Spleen (tissue), 11 donors: ENCODE results near the gene FOXA3. TPM values are rescaled to one million over a fixed set of nuclear protein-coding genes. Genes with fewer than 3 reads are reported as not detected.

Source experiments
- DNase-seq: peaks from one replicate; pipeline ENCODE4 v3.0.0-alpha.2; 2020
- H3K27ac ChIP-seq, 8 donors: fragments of 200-600 bp; sonication (generic) in 7 of 8; 1 replicate in 4 of 8; 2 replicates in 4 of 8; pipeline versions ENCODE4 v1.5.0 to v1.8.0; 2016 to 2021; ENCODE audit warnings: inconsistent platforms in 4 of 8, mild to moderate bottlenecking in 4 of 8, moderate library complexity in 1 of 8
- H3K27me3 ChIP-seq, 7 donors: fragments of 200-600 bp; sonication (generic) in 6 of 7; replicated peaks in 1 of 7; 1 replicate in 4 of 7; 2 replicates in 3 of 7; pipeline versions ENCODE4 v1.5.0 to v1.8.0; 2016 to 2021; ENCODE audit warnings: inconsistent platforms in 3 of 7, mild to moderate bottlenecking in 1 of 7
- H3K36me3 ChIP-seq, 6 donors: fragments of 200-600 bp; sonication (generic) in 5 of 6; 1 replicate in 4 of 6; 2 replicates in 2 of 6; pipeline versions ENCODE4 v1.5.0 to v1.8.0; 2016 to 2021; ENCODE audit warnings: inconsistent platforms in 2 of 6
- H3K4me1 ChIP-seq, 6 donors: fragments of 200-600 bp; sonication (generic) in 5 of 6; 1 replicate in 3 of 6; 2 replicates in 3 of 6; pipeline versions ENCODE4 v1.5.0 to v1.8.0; 2016 to 2021; ENCODE audit warnings: inconsistent platforms in 3 of 6
- H3K4me3 ChIP-seq, 8 donors: fragments of 200-600 bp; sonication (generic) in 7 of 8; 1 replicate in 4 of 8; 2 replicates in 4 of 8; pipeline versions ENCODE4 v1.5.0 to v1.8.0; 2016 to 2021; ENCODE audit warnings: inconsistent platforms in 4 of 8, mild to moderate bottlenecking in 4 of 8, moderate library complexity in 2 of 8
- H3K9me3 ChIP-seq, 8 donors: fragments of 200-600 bp; sonication (generic) in 7 of 8; 1 replicate in 4 of 8; 2 replicates in 4 of 8; pipeline versions ENCODE4 v1.5.0 to v1.8.0; 2016 to 2021; ENCODE audit warnings: inconsistent platforms in 4 of 8
- CTCF ChIP-seq, 11 experiments: fragments of 200-600 bp in 7 of 11; fragments of 450-650 bp in 4 of 11; sonication (generic) in 4 of 11; IDR thresholded peaks in 8 of 11; conservative IDR thresholded peaks in 3 of 11; 1 replicate in 7 of 11; 2 replicates in 4 of 11; pipeline versions ENCODE4 v1.4.0 to v1.8.0; 2016 to 2021; ENCODE audit warnings: antibody characterized with exemption in 11 of 11, inconsistent platforms in 4 of 11, mild to moderate bottlenecking in 1 of 11
- POLR2A ChIP-seq, 3 donors: fragments of 450-650 bp; IDR thresholded peaks; one replicate each; pipeline ENCODE4 v1.5.1; 2017; ENCODE audit warnings: antibody characterized with exemption in 3 of 3, mild to moderate bottlenecking in 1 of 3
- POLR2AphosphoS5 ChIP-seq, 3 donors: sonication (generic); formaldehyde crosslinking; IDR thresholded peaks; one replicate each; pipeline ENCODE4 v1.5.1; 2017; ENCODE audit warnings: antibody characterized with exemption in 3 of 3
- WGBS, 5 donors: extraction: QIAGEN DNeasy Blood & Tissue Kit in 3 of 5; methylation state at CpG; one replicate each; pipeline versions ENCODE4 v1.1.5 to v1.1.7; 2013 to 2018; 5-methylcytosine and 5-hydroxymethylcytosine counted together
- intact Hi-C: fragments of 100-400 bp; cut with DNase I; formaldehyde crosslinking; loops from one replicate; pipeline ENCODE4 v1.15.0; 2023; ENCODE audit warnings: low total_unique reads
- polyA plus RNA-seq, 3 donors: library from polyadenylated mRNA; stranded (reverse); fragments of 200-250 nt; gene quantifications; one replicate each; pipeline ENCODE4 v1.2.1, GENCODE V29; 2013
- total RNA-seq, 7 donors: library from RNA; depleted of rRNA in 3 of 7; stranded (reverse); fragments of >200 nt in 3 of 7; fragmentation: NEBNext Ultra II Directional in 4 of 7; extraction: Animal tissue kit (Norgen Biotek cat#: 25700) in 4 of 7; gene quantifications; one replicate each; pipeline versions ENCODE4 v1.1.0 to v1.2.1, GENCODE V29; 2016 to 2021
- donor health status: healthy with polysubstance abuse.
- donor health status: DM: no; HTN: no; CAD: no; lungs with moderate emphysema.
- donor health status: DM: no; HTN: no; CAD: no.
- donor health status: Bipolar disorder and iron deficiency.
- donor health status: healthy.
- donor health status: DM: no; HTN: no; CAD: no.
- donor health status: DM: yes; HTN: yes; CAD: no.

The FOXA3 gene
- total and polyA plus RNA-seq, 10 donors, result 0.09 to 0.24 (median 0.16) TPM; not detected in 7

- H3K27me3 ChIP-seq, result peaks cover 0 to 28% (median 14%) of the 10 kb centered on the region in 7 donors
- TF ChIP-seq POLR2AphosphoS5 (IDR thresholded peaks at IDR 0.05) (no peak), CTCF (IDR thresholded peaks at IDR 0.05 in 8 of 11, conservative IDR thresholded peaks at IDR 0.05 in 3 of 11) (no peak), POLR2A (IDR thresholded peaks at IDR 0.05) (no peak)
- H3K9me3 ChIP-seq, result no peaks in the 10 kb centered on the region
- DNase-seq, result no peak
- WGBS, 5 donors, result 0 to 1% (median 0%) methylated on average over 11 of the region's 11 CpGs
- peak overlapping the region; percentile 86 to 99 (median 92) for H3K4me3 ChIP-seq
- peak overlapping the region; percentile 88 to 96 (median 94) for H3K27ac ChIP-seq
- peaks cover 25 to 56% (median 39%) of the 10 kb centered on the region in 6 donors for H3K4me1 ChIP-seq
- intact Hi-C loops, result no loop called here
- H3K36me3 ChIP-seq, result peaks cover 0 to 41% (median 18%) of the 10 kb centered on the region in 6 donors
Observed at GRCh38 chr19:45862271-45862563, 1.9 kb upstream of the FOXA3 start.

GRCh38 chr19:45862564-45863334 lies 1.4 kb upstream of the FOXA3 start, which contains the start of gene SYMPK:
Gene SYMPK, minus strand, starts transcription at chr19:45863147. Its CDS starts 8,652 bp downstream, at chr19:45854495.
- peaks cover 0 to 28% (median 14%) of the 10 kb centered on the region in 7 donors for H3K27me3 ChIP-seq
- H3K36me3 ChIP-seq, result peaks cover 0 to 38% (median 18%) of the 10 kb centered on the region in 6 donors
- WGBS, 5 donors, result 0 to 1% (median 1%) methylated on average over 59 to 65 of the region's 65 CpGs
- H3K27ac ChIP-seq, result peak within 1 kb of the TSS; percentile 88 to 96 (median 94)
- intact Hi-C loops, result no loop called here
- no peaks in the 10 kb centered on the region for H3K9me3 ChIP-seq
- peak within 1 kb of the TSS; percentile 86 to 99 (median 92) for H3K4me3 ChIP-seq
- H3K4me1 ChIP-seq, result peaks cover 25 to 56% (median 39%) of the 10 kb centered on the region in 6 donors
- DNase-seq, result peak; percentile 100
- peak in 2 of 11 experiments; percentile 31 to 42 for TF ChIP-seq CTCF (IDR thresholded peaks at IDR 0.05 in 8 of 11, conservative IDR thresholded peaks at IDR 0.05 in 3 of 11)
- TF ChIP-seq POLR2A (IDR thresholded peaks at IDR 0.05), result peak in 1 of 3 donors; percentile 78
- peak; percentile 91 to 97 (median 94) for TF ChIP-seq POLR2AphosphoS5 (IDR thresholded peaks at IDR 0.05)

- peak overlapping the region; percentile 86 to 99 (median 92) for H3K4me3 ChIP-seq
- intact Hi-C loops, result no loop called here
- no peak for DNase-seq
- H3K36me3 ChIP-seq, result peaks cover 0 to 32% (median 14%) of the 10 kb centered on the region in 6 donors
- peak overlapping the region in 4 of 8 donors; percentile 93 to 96 (median 94) for H3K27ac ChIP-seq
- H3K4me1 ChIP-seq, result peaks cover 25 to 49% (median 39%) of the 10 kb centered on the region in 6 donors
- H3K9me3 ChIP-seq, result no peaks in the 10 kb centered on the region
- peaks cover 0 to 28% (median 14%) of the 10 kb centered on the region in 7 donors for H3K27me3 ChIP-seq
- no peak for TF ChIP-seq POLR2A (IDR thresholded peaks at IDR 0.05)
- peak in 2 of 3 donors; percentile 47 to 75 for TF ChIP-seq POLR2AphosphoS5 (IDR thresholded peaks at IDR 0.05)
- no peak for TF ChIP-seq CTCF (IDR thresholded peaks at IDR 0.05 in 8 of 11, conservative IDR thresholded peaks at IDR 0.05 in 3 of 11)
- WGBS, 5 donors, result 2 to 6% (median 3%) methylated on average over 22 of the region's 22 CpGs
Observed at GRCh38 chr19:45863335-45863839, 739 bp upstream of the FOXA3 start.

GRCh38 chr19:45864629-45865082 lies 530 bp downstream of the FOXA3 start:
- no peak for DNase-seq
- H3K36me3 ChIP-seq, result peaks cover 0 to 19% (median 4%) of the 10 kb centered on the region in 6 donors
- H3K9me3 ChIP-seq, result no peaks in the 10 kb centered on the region
- intact Hi-C loops, result no loop called here
- peak overlapping the region in 2 of 8 donors; percentile 90 to 99 for H3K4me3 ChIP-seq
- no peak overlapping the region for H3K27ac ChIP-seq
- peaks cover 0 to 28% (median 14%) of the 10 kb centered on the region in 7 donors for H3K27me3 ChIP-seq
- H3K4me1 ChIP-seq, result peaks cover 25 to 45% (median 39%) of the 10 kb centered on the region in 6 donors
- 33 to 51% (median 39%) methylated on average over 12 of the region's 12 CpGs for WGBS, 5 donors
- TF ChIP-seq CTCF (IDR thresholded peaks at IDR 0.05 in 8 of 11, conservative IDR thresholded peaks at IDR 0.05 in 3 of 11), result no peak
- no peak for TF ChIP-seq POLR2AphosphoS5 (IDR thresholded peaks at IDR 0.05)
- no peak for TF ChIP-seq POLR2A (IDR thresholded peaks at IDR 0.05)
